ENCODE measurements around the gene ZBTB44. TPM values are rescaled to one million over a fixed set of nuclear protein-coding genes. Genes with fewer than 3 reads are reported as not detected.

The ZBTB44 gene
- total and polyA plus RNA-seq, 3 donors from 2014 or later = 103 to 158 (median 125) TPM

- intact Hi-C loops (cut with DNase I; ENCODE audit: low total_unique reads) = no loop called here
- Histone ChIP-seq H3K36me3 (ENCODE audit: low read depth, missing control alignments) (no peaks in the 10 kb centered on the region), H3K9me3 (no peaks in the 10 kb centered on the region), H3K27ac (no peak overlapping the region), H3K4me1 (peaks cover 8% of the 10 kb centered on the region), H3K27me3 (no peaks in the 10 kb centered on the region), H3K4me3 (no peak overlapping the region)
- WGBS, 2 donors = 78 to 81% methylated on average over 11 of the region's 11 CpGs
- TF ChIP-seq POLR2A (IDR thresholded peaks at IDR 0.05) = no peak
- no peak for TF ChIP-seq CTCF (IDR thresholded peaks at IDR 0.05)
- no peak for DNase-seq
Measured at GRCh38 chr11:130183878-130184610, 130.7 kb downstream of the ZBTB44 start.

GRCh38 chr11:130181295-130182272 is 133.1 kb downstream of the ZBTB44 start:
- no peak for DNase-seq
- H3K4me1 ChIP-seq = peaks cover 17% of the 10 kb centered on the region
- H3K9me3 ChIP-seq = no peaks in the 10 kb centered on the region
- H3K27me3 ChIP-seq = no peaks in the 10 kb centered on the region
- no peak overlapping the region for H3K27ac ChIP-seq
- TF ChIP-seq CTCF (IDR thresholded peaks at IDR 0.05) (no peak), POLR2A (IDR thresholded peaks at IDR 0.05) (no peak)
- intact Hi-C loops (cut with DNase I; ENCODE audit: low total_unique reads) = no loop called here
- H3K36me3 ChIP-seq (ENCODE audit: low read depth, missing control alignments) = no peaks in the 10 kb centered on the region
- H3K4me3 ChIP-seq = no peak overlapping the region
- 65 to 66% methylated on average over 11 of the region's 11 CpGs for WGBS, 2 donors

- WGBS, 2 donors = 74 to 90% methylated on average over 7 to 8 of the region's 8 CpGs
- no peak overlapping the region for H3K4me3 ChIP-seq
- no peak overlapping the region for H3K27ac ChIP-seq
- intact Hi-C loops (cut with DNase I; ENCODE audit: low total_unique reads) = no loop called here
- H3K4me1 ChIP-seq = peaks cover 17% of the 10 kb centered on the region
- no peak for TF ChIP-seq CTCF (IDR thresholded peaks at IDR 0.05)
- no peak for TF ChIP-seq POLR2A (IDR thresholded peaks at IDR 0.05)
- no peaks in the 10 kb centered on the region for H3K36me3 ChIP-seq (ENCODE audit: low read depth, missing control alignments)
- no peaks in the 10 kb centered on the region for H3K9me3 ChIP-seq
- DNase-seq = no peak
- H3K27me3 ChIP-seq = no peaks in the 10 kb centered on the region
Measured at GRCh38 chr11:130180896-130181294, 133.8 kb downstream of the ZBTB44 start.

GRCh38 chr11:130180491-130180890 is 134.2 kb downstream of the ZBTB44 start:
- intact Hi-C loops (cut with DNase I; ENCODE audit: low total_unique reads) = no loop called here
- no peak for DNase-seq

More at GRCh38 chr11:130180491-130180890, 134.2 kb downstream of the ZBTB44 start:
- no peak for TF ChIP-seq CTCF (IDR thresholded peaks at IDR 0.05)
- TF ChIP-seq POLR2A (IDR thresholded peaks at IDR 0.05) = no peak
- WGBS, 2 donors = 75 to 77% methylated on average over 4 of the region's 4 CpGs
- Histone ChIP-seq H3K9me3 (no peaks in the 10 kb centered on the region), H3K27me3 (no peaks in the 10 kb centered on the region), H3K27ac (no peak overlapping the region), H3K36me3 (ENCODE audit: low read depth, missing control alignments) (no peaks in the 10 kb centered on the region), H3K4me1 (peaks cover 17% of the 10 kb centered on the region), H3K4me3 (no peak overlapping the region)

Measured in testis (tissue), 3 donors.